ENCODE measurements around the gene CORO1C.

Gene CORO1C

DNA sequence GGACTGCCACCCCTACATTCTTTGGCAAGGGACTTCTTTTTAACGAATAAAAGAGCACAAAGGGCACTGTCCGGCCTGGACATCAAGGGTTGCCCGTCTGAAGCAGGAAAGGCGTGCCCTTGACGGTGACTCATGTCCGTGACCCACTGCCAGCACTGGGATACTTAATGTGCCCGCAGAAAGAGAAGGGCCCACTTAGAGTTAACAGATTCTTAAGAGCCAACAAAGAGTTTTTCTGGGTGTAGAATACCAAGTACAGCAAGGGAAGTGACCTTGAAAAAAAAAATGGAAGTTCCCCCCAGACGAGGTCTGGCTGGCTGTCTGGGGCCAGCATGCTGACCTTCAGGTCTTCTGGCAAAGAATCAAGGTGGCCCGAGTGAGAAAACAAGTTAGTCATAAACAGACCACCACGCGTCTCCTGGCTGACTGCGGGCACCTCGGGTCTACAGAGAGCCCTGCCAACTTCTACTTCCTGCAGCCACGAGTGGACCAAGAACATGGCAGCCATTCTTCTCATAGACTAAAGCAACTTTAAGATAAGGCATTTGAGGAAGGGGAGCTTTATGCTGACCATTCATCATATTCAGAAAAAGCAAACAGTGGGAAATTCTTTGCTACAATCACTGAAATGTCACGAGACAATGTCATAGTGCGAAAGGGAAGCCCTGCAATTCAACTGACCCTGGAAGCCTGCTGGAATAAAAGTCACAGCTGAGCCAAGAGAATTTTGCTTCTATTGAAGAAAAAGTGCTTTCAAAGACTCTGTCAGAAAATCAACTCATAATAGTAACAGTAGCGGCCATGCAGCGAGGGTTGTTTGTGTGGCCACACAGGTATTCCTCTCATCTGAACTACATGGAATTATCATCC, 87.1 kb downstream of the CORO1C start:
- Histone ChIP-seq H3K9me3 (ENCODE audit: insufficient read depth, low read length, severe bottlenecking) (no peaks in the 10 kb centered on the region), H3K4me1 (ENCODE audit: insufficient read depth, low read length) (peaks cover 25% of the 10 kb centered on the region), H3K36me3 (ENCODE audit: insufficient read depth, low read length) (peaks cover 56% of the 10 kb centered on the region), H3K27me3 (ENCODE audit: insufficient read depth, low read length, poor library complexity) (no peaks in the 10 kb centered on the region), H3K79me2 (ENCODE audit: insufficient read depth, low read length) (no peaks in the 10 kb centered on the region), H2AFZ (ENCODE audit: low read depth, low read length) (no peak overlapping the region), H3K4me3 (ENCODE audit: low read depth in 1 of 2, low read length in 2 of 2) (no peak overlapping the region), H4K20me1 (ENCODE audit: insufficient read depth, low read length) (no peaks in the 10 kb centered on the region), H3K9ac (ENCODE audit: low read depth, low read length) (no peak overlapping the region), H3K27ac (ENCODE audit: low read length) (peak overlapping the region; percentile 25), H3K4me2 (ENCODE audit: insufficient read depth, low read length) (no peak overlapping the region)
- no peak for DNase-seq
- ATAC-seq (ENCODE audit: insufficient read depth, low read depth), result no peak
- TF ChIP-seq EZH2 (IDR thresholded peaks at IDR 0.05; ENCODE audit: borderline replicate concordance, low read depth, low read length, severe bottlenecking), result no peak
- TF ChIP-seq, protein P1, sequence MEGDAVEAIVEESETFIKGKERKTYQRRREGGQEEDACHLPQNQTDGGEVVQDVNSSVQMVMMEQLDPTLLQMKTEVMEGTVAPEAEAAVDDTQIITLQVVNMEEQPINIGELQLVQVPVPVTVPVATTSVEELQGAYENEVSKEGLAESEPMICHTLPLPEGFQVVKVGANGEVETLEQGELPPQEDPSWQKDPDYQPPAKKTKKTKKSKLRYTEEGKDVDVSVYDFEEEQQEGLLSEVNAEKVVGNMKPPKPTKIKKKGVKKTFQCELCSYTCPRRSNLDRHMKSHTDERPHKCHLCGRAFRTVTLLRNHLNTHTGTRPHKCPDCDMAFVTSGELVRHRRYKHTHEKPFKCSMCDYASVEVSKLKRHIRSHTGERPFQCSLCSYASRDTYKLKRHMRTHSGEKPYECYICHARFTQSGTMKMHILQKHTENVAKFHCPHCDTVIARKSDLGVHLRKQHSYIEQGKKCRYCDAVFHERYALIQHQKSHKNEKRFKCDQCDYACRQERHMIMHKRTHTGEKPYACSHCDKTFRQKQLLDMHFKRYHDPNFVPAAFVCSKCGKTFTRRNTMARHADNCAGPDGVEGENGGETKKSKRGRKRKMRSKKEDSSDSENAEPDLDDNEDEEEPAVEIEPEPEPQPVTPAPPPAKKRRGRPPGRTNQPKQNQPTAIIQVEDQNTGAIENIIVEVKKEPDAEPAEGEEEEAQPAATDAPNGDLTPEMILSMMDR (IDR thresholded peaks at IDR 0.05; ENCODE audit: borderline replicate concordance, extremely low read depth, low read length, poor library complexity, severe bottlenecking), result no peak

DNA sequence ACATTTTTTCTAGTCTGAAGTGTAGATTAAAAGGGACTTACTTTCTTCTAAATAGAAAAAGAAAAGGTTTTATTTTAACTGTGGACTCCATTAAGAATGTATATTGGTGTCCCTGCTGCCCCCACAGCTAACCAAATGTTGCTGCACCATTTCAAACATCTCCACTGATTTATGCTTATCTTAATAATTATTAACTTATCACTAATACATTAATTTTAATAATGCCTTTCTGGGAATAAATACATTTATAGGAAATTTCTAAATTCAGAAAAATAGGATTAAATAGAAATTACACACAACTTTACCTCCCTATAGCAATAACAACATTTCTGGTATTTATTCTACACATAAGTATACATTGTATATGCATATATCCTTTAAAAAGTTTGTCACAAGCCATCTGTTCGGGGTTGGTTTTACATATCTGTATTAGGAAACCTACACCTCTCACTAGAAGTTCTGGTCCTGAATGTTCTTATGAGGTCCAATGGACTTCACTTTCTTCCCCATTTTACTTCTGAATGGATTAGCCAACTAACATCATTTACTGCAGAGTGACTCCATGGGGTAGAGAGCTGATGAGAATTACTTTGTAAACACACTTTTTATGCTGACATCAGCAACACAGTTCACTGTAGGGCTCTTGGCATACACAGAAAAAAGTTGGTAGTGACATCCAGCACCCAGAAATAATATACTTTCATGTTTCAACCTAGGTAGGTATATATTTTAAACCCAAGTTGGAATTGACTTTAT, 88.2 kb downstream of the CORO1C start:
- Histone ChIP-seq H3K4me2 (ENCODE audit: insufficient read depth, low read length) (no peak overlapping the region), H3K36me3 (ENCODE audit: insufficient read depth, low read length) (peaks cover 45% of the 10 kb centered on the region), H3K27me3 (ENCODE audit: insufficient read depth, low read length, poor library complexity) (no peaks in the 10 kb centered on the region), H3K4me1 (ENCODE audit: insufficient read depth, low read length) (peaks cover 36% of the 10 kb centered on the region), H3K27ac (ENCODE audit: low read length) (no peak overlapping the region), H3K9ac (ENCODE audit: low read depth, low read length) (no peak overlapping the region), H3K9me3 (ENCODE audit: insufficient read depth, low read length, severe bottlenecking) (no peaks in the 10 kb centered on the region), H2AFZ (ENCODE audit: low read depth, low read length) (no peak overlapping the region), H3K4me3 (ENCODE audit: low read depth in 1 of 2, low read length in 2 of 2) (no peak overlapping the region), H4K20me1 (ENCODE audit: insufficient read depth, low read length) (no peaks in the 10 kb centered on the region), H3K79me2 (ENCODE audit: insufficient read depth, low read length) (no peaks in the 10 kb centered on the region)
- ATAC-seq (ENCODE audit: insufficient read depth, low read depth) (no peak), DNase-seq (no peak)
- TF ChIP-seq, protein P1 (IDR thresholded peaks at IDR 0.05; ENCODE audit: borderline replicate concordance, extremely low read depth, low read length, poor library complexity, severe bottlenecking), result no peak
- TF ChIP-seq EZH2 (IDR thresholded peaks at IDR 0.05; ENCODE audit: borderline replicate concordance, low read depth, low read length, severe bottlenecking), result no peak

GRCh38 chr12:108642269-108642870, 88.9 kb downstream of the CORO1C start:
- H3K27ac ChIP-seq (ENCODE audit: low read length), result 0 out of 2 replicates have a peak overlapping the region, but pooled peaks have one; percentile 9
- H3K36me3 ChIP-seq (ENCODE audit: insufficient read depth, low read length), result peaks cover 38% of the 10 kb centered on the region
- no peak overlapping the region for H3K4me2 ChIP-seq (ENCODE audit: insufficient read depth, low read length)
- H3K9me3 ChIP-seq (ENCODE audit: insufficient read depth, low read length, severe bottlenecking), result no peaks in the 10 kb centered on the region
- no peaks in the 10 kb centered on the region for H3K27me3 ChIP-seq (ENCODE audit: insufficient read depth, low read length, poor library complexity)
- DNase-seq (no peak), ATAC-seq (ENCODE audit: insufficient read depth, low read depth) (no peak)
- peaks cover 43% of the 10 kb centered on the region for H3K4me1 ChIP-seq (ENCODE audit: insufficient read depth, low read length)
- no peak overlapping the region for H2AFZ ChIP-seq (ENCODE audit: low read depth, low read length)
- H3K79me2 ChIP-seq (ENCODE audit: insufficient read depth, low read length), result no peaks in the 10 kb centered on the region
- TF ChIP-seq EZH2 (IDR thresholded peaks at IDR 0.05; ENCODE audit: borderline replicate concordance, low read depth, low read length, severe bottlenecking), result no peak
- TF ChIP-seq, protein P1 (IDR thresholded peaks at IDR 0.05; ENCODE audit: borderline replicate concordance, extremely low read depth, low read length, poor library complexity, severe bottlenecking), result no peak
- no peak overlapping the region for H3K4me3 ChIP-seq (ENCODE audit: low read depth in 1 of 2, low read length in 2 of 2)
- no peaks in the 10 kb centered on the region for H4K20me1 ChIP-seq (ENCODE audit: insufficient read depth, low read length)
- H3K9ac ChIP-seq (ENCODE audit: low read depth, low read length), result no peak overlapping the region

Measured in DND-41 (cell line).